H1 (cell line): ENCODE data around the gene ARHGAP23. TPM values are rescaled to one million over a fixed set of nuclear protein-coding genes. Genes with fewer than 3 reads are reported as not detected.

Source experiments
- JUN ChIP-seq: IDR thresholded peaks from 2 replicates; pipeline ENCODE4 v1.6.1; 2011; ENCODE audit warnings: low read depth, mild to moderate bottlenecking, improper control_type of control experiment, low read length
- RFX5 ChIP-seq: IDR thresholded peaks from 2 replicates; pipeline ENCODE4 v1.6.1; 2011; ENCODE audit warnings: low read depth, low read length, improper control_type of control experiment, borderline replicate concordance
- polyA plus RNA-seq, 7 experiments: library from polyadenylated mRNA; depleted of rRNA in 3 of 7; stranded (reverse) in 5 of 7; unstranded in 2 of 7; fragments of >200 nt in 5 of 7; fragments of 200-250 nt in 2 of 7; gene quantifications; 1 replicate in 5 of 7; 2 replicates in 1 of 7; 4 replicates in 1 of 7; pipeline versions ENCODE4 v1.2.1 to v1.2.3, GENCODE V29; 2011 to 2013; ENCODE audit warnings: missing spikeins in 2 of 7, mixed read lengths in 2 of 7
- total RNA-seq: library from RNA; stranded (reverse); fragmentation: NEBNext Ultra II Directional; extraction: Animal tissue kit (Norgen Biotek cat#: 25700); gene quantifications from 2 replicates; pipeline ENCODE4 v1.2.1, GENCODE V29; 2021

Gene ARHGAP23
- total and polyA plus RNA-seq, 2 of the 8 experiments (the other 6 are each of a cell fraction or from before 2014, with no cell fraction given), result 16.3 to 107 TPM

GRCh38 chr17:38455288-38455915 is 27.1 kb downstream of the ARHGAP23 start (continued):
- TF ChIP-seq RFX5 (no peak), JUN (no peak)
